Left ventricle myocardium superior (tissue), 1 donor: ENCODE results near the gene GAN. TPM values are rescaled to one million over a fixed set of nuclear protein-coding genes. Genes with fewer than 3 reads are reported as not detected.

Experiments used
- total RNA-seq: library from RNA; stranded (reverse); fragmentation: NEBNext Ultra II Directional; extraction: Animal tissue kit (Norgen Biotek cat#: 25700); gene quantifications from one replicate; pipeline ENCODE4 v1.2.1, GENCODE V29; 2021
- donor health status: DM: no; HTN: yes; CAD: no; lungs with severe emphysema.

Gene GAN
- total RNA-seq, 1 donor from 2014 or later: 10.3 TPM

Other genes starting within 250 kb of the GAN start
- 0.69 TPM for gene C16orf46, start 237.7 kb upstream of the GAN start, total RNA-seq
- 50.8 TPM for gene GCSH, start 218.6 kb upstream of the GAN start, total RNA-seq
- not detected for gene BCO1, start 76.3 kb upstream of the GAN start, total RNA-seq
- 9.7 TPM for gene CMIP, start 129.8 kb downstream of the GAN start, total RNA-seq